GM12872 (cell line): Measurements from ENCODE around the gene CRMP1.

Source experiments
- TF ChIP-seq, protein P1 (sequence below): IDR thresholded peaks from 3 replicates; pipeline ENCODE4 v1.5.1; 2011; ENCODE audit warnings: low read depth, mild to moderate bottlenecking, low read length, moderate library complexity; ENCODE audit not compliant: insufficient read depth

CRMP1 gene

DNA sequence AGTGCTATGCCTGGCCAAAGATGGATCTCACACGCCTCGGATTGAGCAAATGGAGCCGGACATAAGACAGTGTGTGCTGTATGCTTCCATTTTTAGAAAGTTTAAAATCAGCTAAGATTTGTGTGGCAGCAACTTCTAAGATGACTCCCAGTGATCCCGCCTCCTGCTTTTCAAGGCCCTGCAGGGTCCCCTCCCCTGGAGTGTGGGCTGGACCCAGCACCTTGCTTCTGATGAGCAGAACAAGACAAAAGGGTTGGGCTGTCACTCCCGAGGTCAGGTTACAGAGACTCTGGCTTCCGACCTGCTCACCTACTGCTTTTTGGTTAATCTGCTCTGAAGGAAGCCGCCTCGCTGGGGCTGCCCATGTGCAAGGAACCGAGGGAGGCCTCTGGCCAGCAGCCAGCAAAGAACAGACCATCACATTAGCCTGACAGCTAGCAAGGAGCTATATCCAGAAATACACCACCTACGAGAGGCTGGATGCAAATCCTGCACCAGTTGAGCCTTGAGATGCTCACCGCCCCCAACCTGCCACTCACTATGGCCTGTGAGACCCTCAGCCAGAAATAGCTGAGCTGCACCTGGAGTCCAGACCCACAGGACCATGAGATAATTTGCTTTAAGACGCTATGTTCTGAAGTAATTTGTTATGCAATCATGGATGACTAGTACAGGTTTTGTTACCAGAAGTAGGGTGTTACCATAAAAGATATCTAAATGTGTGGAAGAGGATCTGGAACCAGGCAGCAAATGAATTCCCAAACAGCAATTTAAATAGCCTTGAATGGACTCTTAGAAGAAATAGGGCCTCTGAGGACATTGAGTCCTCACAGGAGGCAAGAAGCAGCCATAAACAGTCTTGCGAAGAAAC lies 47.6 kb downstream of the CRMP1 start:
- TF ChIP-seq, protein P1, sequence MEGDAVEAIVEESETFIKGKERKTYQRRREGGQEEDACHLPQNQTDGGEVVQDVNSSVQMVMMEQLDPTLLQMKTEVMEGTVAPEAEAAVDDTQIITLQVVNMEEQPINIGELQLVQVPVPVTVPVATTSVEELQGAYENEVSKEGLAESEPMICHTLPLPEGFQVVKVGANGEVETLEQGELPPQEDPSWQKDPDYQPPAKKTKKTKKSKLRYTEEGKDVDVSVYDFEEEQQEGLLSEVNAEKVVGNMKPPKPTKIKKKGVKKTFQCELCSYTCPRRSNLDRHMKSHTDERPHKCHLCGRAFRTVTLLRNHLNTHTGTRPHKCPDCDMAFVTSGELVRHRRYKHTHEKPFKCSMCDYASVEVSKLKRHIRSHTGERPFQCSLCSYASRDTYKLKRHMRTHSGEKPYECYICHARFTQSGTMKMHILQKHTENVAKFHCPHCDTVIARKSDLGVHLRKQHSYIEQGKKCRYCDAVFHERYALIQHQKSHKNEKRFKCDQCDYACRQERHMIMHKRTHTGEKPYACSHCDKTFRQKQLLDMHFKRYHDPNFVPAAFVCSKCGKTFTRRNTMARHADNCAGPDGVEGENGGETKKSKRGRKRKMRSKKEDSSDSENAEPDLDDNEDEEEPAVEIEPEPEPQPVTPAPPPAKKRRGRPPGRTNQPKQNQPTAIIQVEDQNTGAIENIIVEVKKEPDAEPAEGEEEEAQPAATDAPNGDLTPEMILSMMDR = no peak

DNA sequence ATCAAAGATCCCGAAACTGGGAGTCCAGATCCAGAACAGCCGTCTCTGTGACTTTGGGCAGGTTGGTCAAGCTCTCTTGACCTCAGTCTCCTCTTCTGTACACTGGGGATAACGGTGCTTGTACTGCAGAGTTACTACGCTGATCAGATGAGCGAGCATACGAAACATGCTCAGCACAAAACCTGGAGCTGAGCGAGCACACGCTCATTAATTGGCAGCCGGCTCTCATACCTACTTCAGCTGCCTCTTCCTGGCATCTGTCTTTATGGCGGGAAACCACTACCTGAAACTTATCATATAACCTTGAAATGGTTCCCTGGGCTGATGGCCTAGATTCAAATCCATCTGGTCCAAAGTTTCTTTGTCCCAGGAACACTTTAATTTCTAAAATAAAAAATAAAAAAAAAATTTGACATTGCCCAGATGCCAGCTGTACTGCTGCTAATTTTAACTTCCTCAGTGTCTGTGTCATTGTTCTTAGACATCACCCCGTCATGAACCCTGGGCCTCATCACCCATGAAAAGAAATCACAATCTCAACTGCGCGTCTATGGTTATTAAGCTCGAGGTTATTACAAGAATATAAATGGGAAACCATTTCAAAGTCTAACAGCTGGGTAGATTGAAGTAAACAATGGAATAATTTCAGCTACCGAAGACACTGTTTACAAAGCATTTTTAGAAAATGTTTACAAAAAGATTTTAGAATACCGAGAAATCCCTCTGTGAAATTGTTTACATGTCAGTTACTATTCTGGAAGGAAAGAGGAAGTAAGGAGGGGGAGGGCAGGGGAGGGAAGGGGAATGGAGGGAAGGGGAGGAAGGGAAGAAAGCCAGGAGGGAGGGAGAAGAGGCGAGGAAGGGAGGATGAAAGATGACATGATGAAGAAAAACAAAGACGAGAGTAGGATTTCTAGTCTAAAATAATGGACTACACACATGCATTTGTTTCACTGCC lies 49.0 kb downstream of the CRMP1 start:
- TF ChIP-seq, protein P1 = no peak

- TF ChIP-seq, protein P1 = no peak
Measured at GRCh38 chr4:5842456-5842855, 50.4 kb downstream of the CRMP1 start.

DNA sequence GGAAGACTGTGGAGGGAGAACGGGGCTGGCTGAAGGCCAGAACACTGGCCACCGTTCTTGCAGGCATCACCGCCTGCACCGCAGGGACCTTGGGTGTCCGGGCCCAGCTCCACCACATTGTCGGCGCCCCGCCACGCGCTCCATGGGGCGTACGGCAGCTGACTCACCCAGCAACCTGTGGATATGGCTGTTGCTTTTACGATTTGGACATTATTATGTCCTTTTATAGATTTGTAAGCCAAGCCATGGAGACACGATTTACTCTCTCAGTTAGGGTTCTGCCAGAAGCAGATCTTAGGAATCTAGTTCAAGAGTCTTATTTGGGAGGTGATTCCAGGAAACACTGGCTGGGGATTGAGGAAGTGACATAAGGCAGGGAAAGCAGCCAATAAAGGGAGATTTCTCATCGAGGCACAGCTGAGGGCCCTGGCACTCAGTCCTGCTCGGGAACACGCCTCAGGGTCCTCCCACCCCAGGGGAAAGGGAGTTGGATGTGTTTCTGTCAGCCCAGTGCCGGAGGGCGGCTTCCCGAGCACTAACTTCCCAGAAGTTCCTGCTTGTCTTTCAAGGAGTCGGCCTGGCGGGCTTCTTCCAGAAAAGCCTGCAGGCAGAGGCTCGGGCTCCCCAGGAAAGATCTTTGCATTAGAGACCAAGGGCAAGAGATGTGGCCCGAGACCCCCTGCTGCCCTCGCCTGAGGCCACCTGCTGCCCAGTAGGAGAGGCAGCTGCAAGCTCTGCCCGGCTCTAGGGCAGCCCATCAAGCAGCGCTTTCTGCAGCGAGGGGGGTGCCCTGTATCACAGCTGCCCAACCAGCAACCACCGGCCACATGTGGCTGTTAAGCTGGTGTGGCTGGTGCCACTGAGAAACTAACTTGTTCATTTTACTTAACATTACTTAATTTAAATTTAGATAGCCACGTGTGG lies 52.9 kb downstream of the CRMP1 start:
- TF ChIP-seq, protein P1 = no peak

- TF ChIP-seq, protein P1 = no peak
Measured at GRCh38 chr4:5839332-5839731, 53.6 kb downstream of the CRMP1 start.

- TF ChIP-seq, protein P1 = no peak
Measured at GRCh38 chr4:5836943-5837342, 55.9 kb downstream of the CRMP1 start.

DNA sequence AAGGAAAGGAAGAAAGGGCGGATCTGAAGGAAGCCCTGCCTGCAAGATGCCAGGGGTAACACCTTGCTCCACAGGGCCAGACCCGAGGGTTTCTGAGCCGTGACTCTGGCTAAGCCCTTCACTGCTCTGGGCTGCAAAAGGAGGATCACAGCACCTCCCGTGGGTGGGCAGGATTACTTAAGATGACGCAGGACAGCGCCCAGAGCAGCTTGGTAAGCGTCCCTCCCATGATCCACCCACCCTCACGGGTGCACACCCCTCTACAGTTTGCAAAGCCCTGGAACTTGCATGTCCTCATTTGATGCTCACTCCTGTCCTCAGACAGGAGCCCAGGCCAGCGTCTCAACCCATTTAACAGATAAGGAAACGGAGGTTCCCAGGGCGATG lies 64.9 kb downstream of the CRMP1 start:
- TF ChIP-seq, protein P1 = no peak
